Calu3 (cell line): ENCODE data around the gene ZNF700. TPM values are rescaled to one million over a fixed set of nuclear protein-coding genes. Genes with fewer than 3 reads are reported as not detected.
"Not testable (repeated sequence)": the region's sequence is repeated elsewhere in the genome, so short reads cannot be mapped to it uniquely, and the experiment has no call there.

ENCODE experiments used
- BruUV-seq: library from RNA; stranded (reverse); fragments of 400-500 nt; replicated peaks from 2 replicates; lab custom pipeline; 2021; lab: Mats Ljungman, UMichigan
- CTCF ChIA-PET: fragments of 300-600 bp; sonication (Branson Sonifier 250); formaldehyde crosslinking; loops from one replicate; lab custom pipeline; 2022; ENCODE audit warnings: antibody characterized with exemption; lab: Charles Lee
- DNase-seq: peaks from one replicate; pipeline ENCODE4 v3.0.0; 2022
- H3K27ac Mint-ChIP-seq: one replicate; pipeline ENCODE4 v1.8.0; 2022; ENCODE audit warnings: mixed read lengths; ENCODE audit not compliant: unreplicated experiment
- H3K27me3 Mint-ChIP-seq: one replicate; pipeline ENCODE4 v1.8.0; 2022; ENCODE audit warnings: mixed read lengths; ENCODE audit not compliant: unreplicated experiment
- H3K36me3 Mint-ChIP-seq: one replicate; pipeline ENCODE4 v1.8.0; 2022; ENCODE audit warnings: mild to moderate bottlenecking, moderate library complexity, mixed read lengths; ENCODE audit not compliant: insufficient read depth, unreplicated experiment
- H3K4me1 Mint-ChIP-seq: one replicate; pipeline ENCODE4 v1.8.0; 2022; ENCODE audit warnings: mild to moderate bottlenecking, low read depth, mixed read lengths; ENCODE audit not compliant: unreplicated experiment
- H3K4me3 Mint-ChIP-seq: one replicate; pipeline ENCODE4 v1.8.0; 2022; ENCODE audit warnings: mild to moderate bottlenecking, low read depth, moderate library complexity, mixed read lengths; ENCODE audit not compliant: unreplicated experiment
- H3K9me3 Mint-ChIP-seq: one replicate; pipeline ENCODE4 v1.8.0; 2022; ENCODE audit warnings: low read depth, mixed read lengths; ENCODE audit not compliant: unreplicated experiment
- intact Hi-C: fragments of 100-400 bp; cut with micrococcal nuclease; formaldehyde crosslinking; loops from one replicate; pipeline ENCODE4 v1.10.0; 2022; ENCODE audit not compliant: unreplicated experiment
- total RNA-seq: library from RNA; stranded (reverse); gene quantifications from 2 replicates; pipeline ENCODE4 v1.2.3, GENCODE V29; 2022
- TF ChIP-seq, protein P1 (sequence below): fragments of 200-600 bp; IDR thresholded peaks from one replicate; pipeline ENCODE4 v1.8.0; 2022; ENCODE audit warnings: antibody characterized with exemption; ENCODE audit not compliant: unreplicated experiment

ZNF700 gene
- total RNA-seq, 1 experiment from 2014 or later: 11.4 TPM

DNA sequence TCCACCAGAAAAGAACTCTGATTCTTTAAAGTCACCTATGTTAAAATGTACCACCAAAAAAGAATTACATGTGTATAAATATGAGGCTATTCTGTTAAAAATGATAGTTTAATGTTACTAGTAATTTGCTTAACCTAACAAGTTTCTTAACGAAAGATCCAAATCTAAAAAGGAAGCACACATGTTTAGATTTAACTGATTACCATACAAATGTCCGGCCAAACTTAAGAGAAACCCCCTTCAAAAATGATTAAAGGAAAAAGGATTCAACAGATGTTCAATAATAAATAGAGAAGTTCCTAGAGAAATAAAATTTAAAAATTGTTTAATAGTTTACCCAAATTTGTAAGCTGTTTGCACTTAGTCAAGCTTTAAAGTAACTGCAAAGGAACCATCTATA is 42.3 kb upstream of the ZNF700 start:
- Mint-ChIP-seq H3K4me3 (no peak overlapping the region), H3K9me3 (peaks cover 12% of the 10 kb centered on the region), H3K4me1 (no peaks in the 10 kb centered on the region), H3K36me3 (peaks cover 3% of the 10 kb centered on the region), H3K27ac (no peak overlapping the region), H3K27me3 (no peaks in the 10 kb centered on the region)
- TF ChIP-seq, protein P1, sequence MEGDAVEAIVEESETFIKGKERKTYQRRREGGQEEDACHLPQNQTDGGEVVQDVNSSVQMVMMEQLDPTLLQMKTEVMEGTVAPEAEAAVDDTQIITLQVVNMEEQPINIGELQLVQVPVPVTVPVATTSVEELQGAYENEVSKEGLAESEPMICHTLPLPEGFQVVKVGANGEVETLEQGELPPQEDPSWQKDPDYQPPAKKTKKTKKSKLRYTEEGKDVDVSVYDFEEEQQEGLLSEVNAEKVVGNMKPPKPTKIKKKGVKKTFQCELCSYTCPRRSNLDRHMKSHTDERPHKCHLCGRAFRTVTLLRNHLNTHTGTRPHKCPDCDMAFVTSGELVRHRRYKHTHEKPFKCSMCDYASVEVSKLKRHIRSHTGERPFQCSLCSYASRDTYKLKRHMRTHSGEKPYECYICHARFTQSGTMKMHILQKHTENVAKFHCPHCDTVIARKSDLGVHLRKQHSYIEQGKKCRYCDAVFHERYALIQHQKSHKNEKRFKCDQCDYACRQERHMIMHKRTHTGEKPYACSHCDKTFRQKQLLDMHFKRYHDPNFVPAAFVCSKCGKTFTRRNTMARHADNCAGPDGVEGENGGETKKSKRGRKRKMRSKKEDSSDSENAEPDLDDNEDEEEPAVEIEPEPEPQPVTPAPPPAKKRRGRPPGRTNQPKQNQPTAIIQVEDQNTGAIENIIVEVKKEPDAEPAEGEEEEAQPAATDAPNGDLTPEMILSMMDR: no peak
- BruUV-seq: no TSS peak
- intact Hi-C loops: loop anchor here (5.0 kb wide), 1 partner anchor 365 kb away; no protein-coding TSS in a partner anchor
- DNase-seq: no peak
- CTCF ChIA-PET: interaction anchor here (1.6 kb wide), 1 partner anchor 106 kb away, joined by 4 read pairs; no protein-coding TSS in a partner anchor

DNA sequence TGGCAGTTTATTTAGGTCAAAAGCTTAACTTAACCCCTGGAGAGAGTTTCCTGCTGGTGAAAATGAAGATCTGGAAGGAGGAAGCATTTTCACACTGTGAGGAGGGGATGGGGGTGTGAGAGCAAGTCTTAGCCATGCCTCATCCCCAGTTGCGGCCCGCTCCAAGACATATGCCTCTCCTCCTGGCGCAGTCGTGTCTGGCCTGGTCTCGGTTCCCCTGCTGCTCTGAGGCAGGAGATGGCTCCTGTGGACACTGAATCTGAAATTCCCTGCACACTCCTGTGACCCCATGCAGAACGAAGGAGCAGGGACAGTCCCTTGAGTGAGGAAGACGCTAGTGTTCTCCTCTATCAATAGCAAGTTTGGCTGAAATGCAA is 37.7 kb upstream of the ZNF700 start:
- Mint-ChIP-seq H3K27me3 (no peaks in the 10 kb centered on the region), H3K9me3 (peaks cover 4% of the 10 kb centered on the region), H3K4me3 (peak overlapping the region; percentile 85), H3K27ac (peak overlapping the region; percentile 84), H3K4me1 (no peaks in the 10 kb centered on the region), H3K36me3 (peaks cover 22% of the 10 kb centered on the region)
- intact Hi-C loops: no loop called here
- BruUV-seq: TSS peak; percentile 26
- DNase-seq: no peak
- TF ChIP-seq, protein P1: no peak
- CTCF ChIA-PET: interaction anchor here (0.6 kb wide), 1 partner anchor 90 kb away, joined by 3 read pairs; no protein-coding TSS in a partner anchor

DNA sequence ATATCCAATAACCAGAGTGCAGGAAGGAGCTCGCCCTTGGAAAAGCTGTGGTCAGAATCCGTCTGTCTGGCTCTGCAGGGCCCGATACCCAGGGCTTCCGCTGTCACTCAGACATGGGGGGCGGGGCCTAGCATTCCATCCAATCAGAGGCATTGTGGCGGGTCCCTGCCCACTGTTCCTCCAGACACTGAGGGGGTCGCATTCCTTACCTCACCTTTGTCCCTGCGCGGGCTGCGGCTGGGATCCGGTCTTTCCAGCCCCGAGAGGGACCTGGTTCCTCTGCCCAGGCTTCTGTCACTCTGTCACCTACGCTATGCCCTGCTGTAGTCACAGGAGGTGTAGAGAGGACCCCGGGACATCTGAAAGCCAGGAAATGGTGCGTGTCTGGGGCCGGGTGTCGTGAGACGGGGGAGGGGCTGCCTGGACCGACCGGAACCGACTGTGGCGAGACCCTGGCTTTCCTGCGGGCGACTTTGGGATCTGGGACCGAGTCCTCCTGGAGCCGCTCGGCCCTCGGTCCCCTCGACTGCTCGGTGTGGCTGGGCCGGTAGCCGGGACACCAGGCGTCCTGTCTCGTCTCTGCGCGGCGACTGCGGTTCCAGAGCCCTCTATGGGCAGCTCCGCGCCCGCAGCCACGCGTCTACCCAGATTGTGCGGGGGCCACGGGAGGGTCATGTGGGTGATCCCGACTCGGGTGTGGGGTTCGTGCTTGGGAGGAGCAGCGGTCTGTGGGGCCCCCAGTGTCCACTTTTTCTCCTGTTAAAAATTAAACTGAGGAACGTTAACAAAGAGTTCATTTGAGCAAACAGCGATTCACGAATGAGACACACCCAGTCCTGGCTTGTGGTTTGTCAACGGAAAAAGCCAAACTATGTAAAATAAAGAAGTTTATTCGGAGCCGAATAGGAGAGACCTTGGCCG is 37.0 kb upstream of the ZNF700 start, which contains the start of gene ZNF69:
ZNF69 (plus strand) TSS at position 172 of the 921 bp plus-strand sequence; CDS start at position 314, 142 bp downstream.
- Mint-ChIP-seq H3K27me3 (no peaks in the 10 kb centered on the region), H3K9me3 (peaks cover 4% of the 10 kb centered on the region), H3K4me1 (no peaks in the 10 kb centered on the region), H3K4me3 (peak within 1 kb of the TSS; percentile 85), H3K36me3 (peaks cover 22% of the 10 kb centered on the region), H3K27ac (peak within 1 kb of the TSS; percentile 84)
- no TSS peak for BruUV-seq
- intact Hi-C loops: no loop called here
- CTCF ChIA-PET: interaction anchor here (0.6 to 0.7 kb wide), 2 partner anchors 37 to 90 kb away, joined by 3 read pairs; partner anchors contain the start of gene ZNF700
- TF ChIP-seq, protein P1: no peak
- DNase-seq: peak; percentile 88

- H3K9me3 Mint-ChIP-seq, H3K4me1 Mint-ChIP-seq, BruUV-seq, DNase-seq, H3K27me3 Mint-ChIP-seq, intact Hi-C loops: not testable (repeated sequence)
- Mint-ChIP-seq H3K27ac (peak overlapping the region; percentile 50), H3K36me3 (peaks cover 27% of the 10 kb centered on the region), H3K4me3 (peak overlapping the region; percentile 85)
- CTCF ChIA-PET: interaction anchor here (0.6 kb wide), 1 partner anchor 430 kb away, joined by 4 read pairs; no protein-coding TSS in a partner anchor
These were observed 35.0 kb upstream of the ZNF700 start for GRCh38 chr19:11889901-11890300.
